ENCODE data around the gene MAGEA11. TPM values are rescaled to one million over a fixed set of nuclear protein-coding genes. Genes with fewer than 3 reads are reported as not detected.
"Not testable (repeated sequence)": the region's sequence is repeated elsewhere in the genome, so short reads cannot be mapped to it uniquely, and the experiment has no call there.

MAGEA11 gene
- total and polyA plus RNA-seq, 2 of the 4 experiments (the other 2 are of a cell fraction), result not detected

- H4K20me1 ChIP-seq (ENCODE audit: insufficient read depth, low read length); H2BK5ac ChIP-seq (ENCODE audit: low read depth, low read length, poor library complexity, severe bottlenecking); H4K5ac ChIP-seq (ENCODE audit: low read depth, low read length); H4K91ac ChIP-seq (ENCODE audit: insufficient read depth, low read depth, low read length); H3K4me3 ChIP-seq (ENCODE audit: insufficient read depth, low read depth, low read length); H2BK120ac ChIP-seq (ENCODE audit: low read depth, low read length); H3K27ac ChIP-seq (ENCODE audit: insufficient read depth, low read length); H3K23ac ChIP-seq (ENCODE audit: low read depth, low read length); H2AK9ac ChIP-seq (replicated peaks; ENCODE audit: low read depth, low read length, poor library complexity); H3K36me3 ChIP-seq (ENCODE audit: control insufficient read depth, insufficient read depth, low read length); H2AFZ ChIP-seq (replicated peaks; ENCODE audit: low read length, poor library complexity); H3K4ac ChIP-seq (ENCODE audit: low read depth, low read length); POLR2A ChIA-PET (ENCODE audit: unreplicated experiment); H2BK20ac ChIP-seq (ENCODE audit: low read depth, low read length); in situ Hi-C loops (cut with MboI; ENCODE audit: low sequenced_read_pairs); BruUV-seq (replicated peaks); intact Hi-C loops (cut with micrococcal nuclease); H3K4me2 ChIP-seq (ENCODE audit: low read depth, low read length); H3K4me1 ChIP-seq (ENCODE audit: control insufficient read depth, insufficient read depth, low read length); H4K8ac ChIP-seq (ENCODE audit: low read depth in 2 of 2, low read length in 2 of 2); CTCF ChIA-PET; H2AK5ac ChIP-seq (ENCODE audit: low read depth, low read length); H3K9ac ChIP-seq (ENCODE audit: low read depth, low read length); H3K27me3 ChIP-seq (ENCODE audit: control insufficient read depth, insufficient read depth, low read length); H3K56ac ChIP-seq (ENCODE audit: extremely low read depth, insufficient read depth, low read length); dilution Hi-C loops (cut with HindIII; ENCODE audit: low sequenced_read_pairs, unreplicated experiment); ATAC-seq (ENCODE audit: low read depth); H3K9me3 ChIP-seq (ENCODE audit: control insufficient read depth, insufficient read depth, low read length); DNase-seq; H2BK15ac ChIP-seq (ENCODE audit: low read depth, low read length); H3K14ac ChIP-seq (replicated peaks; ENCODE audit: low read depth, low read length); H3K9me1 ChIP-seq (ENCODE audit: insufficient read depth, low read length); H3K79me1 ChIP-seq (ENCODE audit: low read depth in 1 of 2, low read length in 2 of 2); H3K18ac ChIP-seq (ENCODE audit: low read depth, low read length): not testable (repeated sequence)
- WGBS, 2 experiments (ENCODE audit: extremely low coverage in 2 of 2, insufficient read length in 1 of 2), result no CpG with 5 or more reads among the region's 8 CpGs
Observed at GRCh38 chrX:149675554-149675953, 36.3 kb upstream of the MAGEA11 start.

- H2BK20ac ChIP-seq (ENCODE audit: low read depth, low read length); H3K9me3 ChIP-seq (ENCODE audit: control insufficient read depth, insufficient read depth, low read length); H3K9me1 ChIP-seq (ENCODE audit: insufficient read depth, low read length); H2BK5ac ChIP-seq (ENCODE audit: low read depth, low read length, poor library complexity, severe bottlenecking); H2BK120ac ChIP-seq (ENCODE audit: low read depth, low read length); H4K20me1 ChIP-seq (ENCODE audit: insufficient read depth, low read length); H3K14ac ChIP-seq (replicated peaks; ENCODE audit: low read depth, low read length); H3K79me1 ChIP-seq (ENCODE audit: low read depth in 1 of 2, low read length in 2 of 2); dilution Hi-C loops (cut with HindIII; ENCODE audit: low sequenced_read_pairs, unreplicated experiment); H3K18ac ChIP-seq (ENCODE audit: low read depth, low read length); H2AK5ac ChIP-seq (ENCODE audit: low read depth, low read length); H4K5ac ChIP-seq (ENCODE audit: low read depth, low read length); H2AK9ac ChIP-seq (replicated peaks; ENCODE audit: low read depth, low read length, poor library complexity); H3K4ac ChIP-seq (ENCODE audit: low read depth, low read length); H3K4me3 ChIP-seq (ENCODE audit: insufficient read depth, low read depth, low read length); H2AFZ ChIP-seq (replicated peaks; ENCODE audit: low read length, poor library complexity); ATAC-seq (ENCODE audit: low read depth); H3K27me3 ChIP-seq (ENCODE audit: control insufficient read depth, insufficient read depth, low read length); H3K36me3 ChIP-seq (ENCODE audit: control insufficient read depth, insufficient read depth, low read length); BruUV-seq (replicated peaks); H4K91ac ChIP-seq (ENCODE audit: insufficient read depth, low read depth, low read length); H3K27ac ChIP-seq (ENCODE audit: insufficient read depth, low read length); H3K23ac ChIP-seq (ENCODE audit: low read depth, low read length); intact Hi-C loops (cut with micrococcal nuclease); H3K56ac ChIP-seq (ENCODE audit: extremely low read depth, insufficient read depth, low read length); H4K8ac ChIP-seq (ENCODE audit: low read depth in 2 of 2, low read length in 2 of 2); H2BK15ac ChIP-seq (ENCODE audit: low read depth, low read length); H3K9ac ChIP-seq (ENCODE audit: low read depth, low read length); CTCF ChIA-PET; in situ Hi-C loops (cut with MboI; ENCODE audit: low sequenced_read_pairs); H3K4me1 ChIP-seq (ENCODE audit: control insufficient read depth, insufficient read depth, low read length); H3K4me2 ChIP-seq (ENCODE audit: low read depth, low read length); POLR2A ChIA-PET (ENCODE audit: unreplicated experiment); DNase-seq: not testable (repeated sequence)
- WGBS, 2 experiments (ENCODE audit: extremely low coverage in 2 of 2, insufficient read length in 1 of 2), result no CpG with 5 or more reads among the region's 4 CpGs
Observed at GRCh38 chrX:149679164-149679678, 32.6 kb upstream of the MAGEA11 start.
